ENCODE data around the gene VPREB1. TPM values are rescaled to one million over a fixed set of nuclear protein-coding genes. Genes with fewer than 3 reads are reported as not detected.
"Not testable (repeated sequence)": the region's sequence is repeated elsewhere in the genome, so short reads cannot be mapped to it uniquely, and the experiment has no call there.

Gene VPREB1
- polyA plus RNA-seq, 4 donors, result 0.49 TPM; not detected in 3

- not testable (repeated sequence) for DNase-seq (ENCODE audit: low read depth in 4 of 4, low spot score in 3 of 4)
Observed at GRCh38 chr22:22289666-22290065, 45.1 kb downstream of the VPREB1 start.

GRCh38 chr22:22291129-22291806 lies 46.7 kb downstream of the VPREB1 start:
- DNase-seq (ENCODE audit: low read depth in 4 of 4, low spot score in 3 of 4), result not testable (repeated sequence)

- not testable (repeated sequence) for DNase-seq (ENCODE audit: low read depth in 4 of 4, low spot score in 3 of 4)
Observed at GRCh38 chr22:22292656-22293055, 48.1 kb downstream of the VPREB1 start.

GRCh38 chr22:22293436-22293835 lies 48.9 kb downstream of the VPREB1 start:
- DNase-seq (ENCODE audit: low read depth in 4 of 4, low spot score in 3 of 4), result not testable (repeated sequence)

- DNase-seq (ENCODE audit: low read depth in 4 of 4, low spot score in 3 of 4), result not testable (repeated sequence)
Observed at GRCh38 chr22:22294641-22295040, 50.1 kb downstream of the VPREB1 start.

All from left renal pelvis (tissue), 4 donors.